Stimulated activated CD8-positive, alpha-beta memory T cell treated with anti-CD3 and anti-CD28 coated beads, Interleukin-7, amount 100 ng/mL, for 24 hours (primary cell): ENCODE measurements around the gene LENG1.
A peak's percentile ranks its signal among the peaks of the same experiment; 100 is the strongest.

Source experiments
- DNase-seq: peaks from one replicate; pipeline ENCODE4 v3.0.0-alpha.2; 2020; ENCODE audit warnings: low read depth

LENG1 gene

GRCh38 chr19:54164369-54165068 is 5.0 kb upstream of the LENG1 start:
- peak; percentile 44 for DNase-seq

GRCh38 chr19:54162884-54163283 is 3.4 kb upstream of the LENG1 start:
- DNase-seq: no peak

- DNase-seq: peak; percentile 71
Measured at GRCh38 chr19:54162241-54162805, 2.8 kb upstream of the LENG1 start.

- DNase-seq: no peak
Measured at GRCh38 chr19:54160854-54161253, 1.3 kb upstream of the LENG1 start.

GRCh38 chr19:54160182-54160811 is 776 bp upstream of the LENG1 start:
- DNase-seq: no peak

- DNase-seq: no peak
Measured at GRCh38 chr19:54158812-54159351, 639 bp downstream of the LENG1 start.

GRCh38 chr19:54156953-54157352 is 2.6 kb downstream of the LENG1 start:
- no peak for DNase-seq

GRCh38 chr19:54156490-54156889 is 3.0 kb downstream of the LENG1 start:
- DNase-seq: no peak

GRCh38 chr19:54155694-54156093 is 3.8 kb downstream of the LENG1 start:
- DNase-seq: no peak

GRCh38 chr19:54154603-54155345 is 4.7 kb downstream of the LENG1 start:
- DNase-seq: no peak

- no peak for DNase-seq
Measured at GRCh38 chr19:54153731-54154326, 5.7 kb downstream of the LENG1 start.

GRCh38 chr19:54152878-54153524 is 6.5 kb downstream of the LENG1 start:
- no peak for DNase-seq

GRCh38 chr19:54152267-54152666 is 7.3 kb downstream of the LENG1 start:
- no peak for DNase-seq

GRCh38 chr19:54151362-54152035 is 8.0 kb downstream of the LENG1 start:
- no peak for DNase-seq

GRCh38 chr19:54149021-54149812 is 10.3 kb downstream of the LENG1 start:
- no peak for DNase-seq

GRCh38 chr19:54148158-54148557 is 11.4 kb downstream of the LENG1 start:
- no peak for DNase-seq

GRCh38 chr19:54147676-54148075 is 11.8 kb downstream of the LENG1 start:
- DNase-seq: no peak

- no peak for DNase-seq
Measured at GRCh38 chr19:54145541-54146158, 13.9 kb downstream of the LENG1 start.

- DNase-seq: no peak
Measured at GRCh38 chr19:54142166-54142780, 17.2 kb downstream of the LENG1 start.
